A673 (cell line): ENCODE data around the gene TSHZ2.

Experiments
- CTCF ChIP-seq: fragments of 300-800, 200-600 bp; sonication (generic); conservative IDR thresholded peaks from 2 replicates; pipeline ENCODE4 v1.5.1; 2017; ENCODE audit warnings: low read depth, mild to moderate bottlenecking, antibody characterized with exemption, low read length, moderate library complexity, mixed read lengths
- EZH2 ChIP-seq: fragments of 200-600 bp; sonication (generic); IDR thresholded peaks from 2 replicates; pipeline ENCODE4 v1.6.1; 2017; ENCODE audit warnings: borderline replicate concordance, low read depth, mild to moderate bottlenecking, mixed read lengths, antibody characterized with exemption, low read length; ENCODE audit not compliant: poor library complexity, severe bottlenecking

GRCh38 chr20:53088786-53089185 is 116.6 kb downstream of the TSHZ2 start:
- TF ChIP-seq CTCF (no peak), EZH2 (no peak)
